Activated CD4-positive, alpha-beta T cell treated with anti-CD3 and anti-CD28 coated beads for 4 hours (primary cell): ENCODE data around the gene GPR152.
A peak's percentile ranks its signal among the peaks of the same experiment; 100 is the strongest.

Source experiments
- DNase-seq, 2 donors: peaks; one replicate each; pipeline ENCODE4 v3.0.0-alpha.2; 2020

Gene GPR152

GRCh38 chr11:67464411-67465188 is 12.1 kb upstream of the GPR152 start:
- DNase-seq: peak; percentile 86 to 92

GRCh38 chr11:67463680-67464410 is 11.3 kb upstream of the GPR152 start:
- no peak for DNase-seq

DNA sequence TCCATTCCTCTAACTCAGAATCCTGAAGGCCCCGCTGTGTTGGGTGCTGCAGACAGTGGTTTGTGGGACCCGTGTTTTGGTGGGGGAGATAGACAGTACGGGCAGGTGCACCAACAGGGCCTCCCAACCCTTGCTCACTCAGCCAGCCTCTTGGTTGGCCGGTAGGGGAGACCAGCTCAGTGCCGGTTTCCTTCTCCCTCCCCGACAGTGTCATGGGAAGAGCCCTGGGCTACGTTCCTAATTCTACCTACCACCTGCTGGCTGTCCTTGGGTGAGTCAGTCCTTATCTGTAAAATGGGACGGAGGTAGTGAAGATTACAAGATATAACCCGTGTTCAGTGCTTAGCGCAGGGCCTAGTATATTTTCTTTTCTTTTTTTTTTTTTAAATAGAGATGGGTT is 10.7 kb upstream of the GPR152 start:
- DNase-seq: no peak

GRCh38 chr11:67458266-67458665 is 5.7 kb upstream of the GPR152 start:
- no peak for DNase-seq

DNA sequence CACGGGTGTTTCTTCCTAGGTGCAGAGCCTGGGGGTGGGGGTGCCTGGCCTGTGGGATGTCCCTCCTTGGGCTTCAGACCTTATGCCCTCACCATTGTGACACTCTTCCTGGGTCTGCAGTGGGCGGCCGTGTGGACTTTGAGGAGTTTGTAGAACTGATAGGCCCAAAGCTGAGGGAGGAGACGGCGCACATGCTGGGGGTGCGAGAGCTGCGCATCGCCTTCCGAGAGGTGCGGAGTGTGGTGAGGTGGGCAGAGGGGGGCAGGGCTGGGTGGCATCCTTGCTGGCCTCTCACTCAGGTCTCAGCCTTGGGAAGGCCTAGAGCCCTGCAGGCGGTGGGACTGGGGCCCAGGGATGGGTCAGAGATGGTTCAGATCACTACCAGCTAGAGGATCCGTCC is 4.9 kb upstream of the GPR152 start:
- DNase-seq: no peak

DNA sequence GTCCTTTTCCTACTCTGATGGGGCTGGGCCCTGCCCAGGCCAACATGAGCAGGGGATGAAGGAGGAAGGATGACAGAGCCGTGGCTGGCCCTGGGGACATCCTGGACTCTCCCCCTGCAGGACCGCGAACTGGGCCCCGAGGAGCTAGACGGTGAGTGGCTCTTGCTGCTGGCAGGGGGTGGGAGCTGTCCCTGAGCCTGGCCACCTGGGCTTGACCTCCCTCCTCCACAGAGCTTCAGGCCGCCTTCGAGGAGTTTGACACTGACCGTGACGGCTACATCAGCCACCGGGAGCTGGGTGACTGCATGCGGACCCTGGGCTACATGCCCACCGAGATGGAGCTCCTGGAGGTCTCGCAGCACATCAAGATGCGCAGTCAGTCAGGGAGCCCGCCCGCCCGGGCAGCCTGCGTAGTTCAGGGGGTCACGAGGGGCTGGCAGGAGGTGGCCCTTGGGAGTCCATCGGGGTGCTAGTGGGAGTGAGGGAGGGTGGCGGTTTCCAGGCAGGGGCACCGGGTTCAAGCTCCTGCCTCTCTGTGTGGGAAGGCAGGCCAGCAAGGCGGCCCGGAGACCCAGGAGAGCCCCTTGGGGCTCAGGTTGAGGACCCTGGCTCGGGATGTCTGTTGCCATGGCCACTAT is 3.7 kb upstream of the GPR152 start:
- no peak for DNase-seq

GRCh38 chr11:67455054-67455453 is 2.5 kb upstream of the GPR152 start, which contains the start of gene CABP4:
Gene CABP4 (plus strand): TSS chr11:67455354. CDS start chr11:67455424, 70 bp downstream.
- DNase-seq: no peak

GRCh38 chr11:67453816-67454732 is 1.5 kb upstream of the GPR152 start:
- no peak for DNase-seq

DNA sequence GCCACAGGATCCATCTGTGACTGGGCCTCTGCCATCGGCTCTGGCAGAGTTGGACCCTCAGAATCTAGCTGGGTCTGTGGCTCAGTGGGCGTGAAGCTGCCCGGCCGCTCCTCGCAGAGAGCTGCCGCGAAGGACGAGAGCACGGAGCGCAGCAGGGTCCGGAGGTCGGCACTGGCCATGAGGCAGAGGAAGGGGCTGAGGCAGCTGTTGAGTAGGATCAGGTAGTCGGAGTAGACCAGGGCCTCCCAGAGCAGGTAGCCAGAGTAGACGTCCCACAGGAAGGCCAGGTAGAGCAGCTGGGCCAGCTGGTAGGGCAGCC is 912 bp downstream of the GPR152 start:
- no peak for DNase-seq

DNA sequence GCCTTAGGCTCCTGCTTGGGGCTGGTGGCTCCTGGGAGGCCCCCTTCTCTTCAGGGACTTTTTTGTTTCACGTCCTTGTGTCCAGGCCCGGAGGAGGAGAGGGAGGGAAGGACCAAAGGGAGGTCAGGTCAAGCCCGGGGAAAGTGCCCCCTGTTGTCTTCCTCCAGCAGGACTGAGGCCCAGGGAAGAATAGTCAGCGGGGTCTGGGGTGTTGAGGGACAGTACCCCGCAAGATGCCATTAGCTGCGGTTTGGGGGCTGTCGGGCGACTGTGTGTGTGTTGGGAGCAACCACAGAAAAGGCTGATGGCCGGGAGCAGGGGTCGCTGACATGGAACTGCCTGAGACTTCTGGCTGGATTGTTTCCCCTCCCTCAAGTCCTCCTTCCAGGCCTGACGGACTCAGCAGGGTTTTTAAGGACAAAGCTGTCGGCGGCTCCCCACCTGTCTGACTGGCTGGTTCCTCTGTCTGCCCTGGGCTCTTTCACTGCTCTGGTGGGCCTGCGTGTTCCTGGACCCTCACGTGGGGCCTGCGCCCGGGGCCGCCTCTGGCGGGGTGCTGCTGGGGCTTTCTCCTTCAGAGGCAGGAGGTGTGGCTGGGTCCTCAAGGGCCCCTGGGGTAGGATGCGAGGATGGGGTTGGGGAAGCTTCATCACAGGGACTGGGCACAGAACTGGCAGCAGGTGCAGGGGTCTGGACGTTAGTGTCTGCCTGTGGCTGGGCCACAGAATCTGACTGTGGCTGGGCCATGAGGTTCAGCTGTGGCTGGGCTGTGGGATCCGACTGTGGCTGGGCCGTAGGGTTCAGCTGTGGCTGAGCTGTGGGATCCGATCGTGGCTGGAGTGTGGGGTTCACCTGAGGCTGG is 1.5 kb downstream of the GPR152 start:
- no peak for DNase-seq

DNA sequence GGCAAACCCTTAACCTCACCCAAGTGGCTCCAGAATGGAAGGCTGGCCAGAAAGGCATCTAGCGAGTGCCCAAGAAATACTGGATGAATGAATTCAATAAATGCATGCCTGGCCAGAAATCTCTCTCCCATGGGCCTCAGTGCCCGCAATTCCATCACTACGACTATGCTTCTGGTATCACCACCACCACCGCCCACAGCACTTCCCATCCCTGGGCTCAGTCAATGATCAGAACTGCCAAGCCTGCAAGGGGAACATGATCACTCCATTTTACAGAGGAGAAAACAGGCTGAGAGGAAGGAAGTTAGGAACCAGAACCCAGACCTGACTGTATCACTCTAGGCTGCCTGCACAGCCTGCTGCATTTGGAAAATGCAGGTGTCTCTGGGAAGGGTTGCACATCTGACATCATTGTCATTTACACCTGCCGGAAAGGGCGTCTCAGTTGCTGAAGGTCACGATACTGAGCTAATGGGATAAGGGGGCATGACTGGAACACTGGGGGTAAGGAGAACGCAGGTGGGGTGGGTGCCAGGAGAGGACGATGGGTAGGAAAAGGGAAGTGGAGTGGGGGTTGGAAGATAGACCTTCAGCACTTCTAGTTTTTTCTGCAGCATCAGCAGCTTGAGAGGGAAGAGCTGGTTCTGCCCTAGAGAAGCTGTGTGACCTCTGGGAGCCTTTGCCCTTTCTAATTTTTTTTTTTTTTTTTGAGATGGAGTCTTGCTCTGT is 3.2 kb downstream of the GPR152 start:
- no peak for DNase-seq

- no peak for DNase-seq
These were observed 4.3 kb downstream of the GPR152 start for GRCh38 chr11:67448220-67448609.

GRCh38 chr11:67445515-67445914 is 7.0 kb downstream of the GPR152 start:
- DNase-seq: no peak

DNA sequence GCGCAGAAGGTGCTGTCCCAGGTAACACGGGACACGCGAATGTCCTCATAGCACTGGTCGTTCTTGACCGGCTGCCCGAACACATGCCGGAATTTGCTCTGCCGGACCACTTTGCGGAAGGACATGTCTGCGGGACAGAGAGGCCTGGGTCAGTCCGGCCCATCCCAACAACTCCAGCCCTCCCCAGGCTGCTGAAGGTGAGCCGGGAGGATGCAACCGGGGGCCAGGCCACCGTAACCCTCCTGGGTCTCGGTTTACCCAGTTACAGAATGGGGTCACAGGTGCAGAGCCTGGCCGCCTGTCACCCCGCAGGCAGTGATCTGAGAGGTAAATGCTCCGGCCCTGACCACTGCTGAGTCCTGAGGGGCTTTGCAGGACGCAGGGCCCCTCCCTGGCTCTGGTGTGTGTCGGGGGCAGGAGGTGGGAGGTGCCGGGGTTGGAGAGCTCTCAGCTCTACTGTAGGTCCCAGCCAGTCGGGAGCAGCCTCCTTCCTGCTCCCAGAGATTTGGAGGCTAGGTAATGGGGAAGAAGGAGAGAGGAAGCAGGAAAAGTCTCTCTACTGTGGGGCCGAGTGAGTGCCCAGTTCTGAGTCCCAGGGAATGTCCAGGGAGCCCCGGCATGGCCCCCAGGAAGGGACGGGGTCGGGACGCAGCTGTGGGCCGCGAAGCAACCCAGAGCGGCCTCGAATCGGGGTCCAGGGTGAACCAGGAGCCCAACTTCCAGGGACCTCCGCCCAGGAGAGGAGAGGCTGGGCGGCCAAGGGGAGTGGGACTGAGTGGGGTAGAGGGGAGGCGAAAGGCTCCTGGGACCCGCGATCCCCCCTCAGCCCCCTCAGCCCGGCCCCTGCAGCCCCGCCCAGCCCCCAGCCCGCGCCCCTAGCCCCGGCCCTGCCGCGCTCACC is 9.8 kb downstream of the GPR152 start:
- DNase-seq: no peak

DNA sequence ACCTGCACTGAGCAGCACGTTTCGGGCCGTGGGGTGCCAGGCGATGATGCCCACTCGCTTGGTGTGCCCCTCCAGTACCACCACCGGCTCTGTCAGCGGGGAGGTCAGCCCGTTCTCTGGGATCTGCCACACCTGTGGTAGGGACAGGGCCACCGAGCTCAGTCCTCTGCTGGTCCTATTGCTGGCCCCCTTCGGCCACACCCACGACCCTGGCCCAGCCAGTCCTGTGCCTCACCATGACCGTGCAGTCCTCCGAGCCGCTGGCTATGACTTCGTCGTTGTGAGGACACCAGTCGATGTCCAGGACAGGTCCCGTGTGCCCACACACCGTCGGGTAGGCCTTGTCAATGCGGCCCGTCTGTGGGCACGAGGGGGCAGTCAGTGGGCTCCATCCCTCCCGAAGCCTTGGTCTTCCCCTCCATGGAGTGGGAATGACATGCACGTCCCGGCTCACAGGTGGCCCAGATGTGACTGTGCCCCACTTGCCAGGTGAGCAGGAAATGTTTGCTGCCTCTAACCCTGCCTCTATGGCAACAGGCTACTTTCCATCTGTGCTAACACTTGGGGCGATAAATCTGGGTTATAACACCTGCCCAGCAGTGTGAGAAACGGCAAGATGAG is 10.7 kb downstream of the GPR152 start:
- no peak for DNase-seq

- no peak for DNase-seq
These were observed 11.4 kb downstream of the GPR152 start for GRCh38 chr11:67441098-67441563.

GRCh38 chr11:67440229-67441097 is 12.1 kb downstream of the GPR152 start:
- DNase-seq: no peak
